OCI-LY1 (cell line): ENCODE data around the gene BST1.
A peak's percentile ranks its signal among the peaks of the same experiment; 100 is the strongest.

Experiments
- H2AFZ ChIP-seq: fragments of 200-600 bp; sonication (generic), shearing (Covaris generic); 2 replicates; pipeline ENCODE4 v1.6.0; 2014; ENCODE audit warnings: antibody characterized with exemption, mild to moderate bottlenecking, low read length
- H3F3A ChIP-seq: fragments of 200-600 bp; sonication (generic), shearing (Covaris generic); 2 replicates; pipeline ENCODE4 v1.6.0; 2014; ENCODE audit warnings: mild to moderate bottlenecking, antibody characterized with exemption, low read length, moderate library complexity; ENCODE audit not compliant: insufficient read depth
- H3K27ac ChIP-seq: fragments of 200-600 bp; sonication (generic); 2 replicates; pipeline ENCODE4 v1.5.1; 2014; ENCODE audit warnings: low read length, mixed run types, mild to moderate bottlenecking, low read depth; ENCODE audit not compliant: poor library complexity, severe bottlenecking
- H3K27me3 ChIP-seq: fragments of 200-600 bp; sonication (generic); 2 replicates; pipeline ENCODE4 v1.6.0; 2014; ENCODE audit warnings: antibody characterized with exemption, mild to moderate bottlenecking, low read length, moderate library complexity; ENCODE audit not compliant: insufficient read depth
- H3K36me3 ChIP-seq: fragments of 200-600 bp; sonication (generic); 2 replicates; pipeline ENCODE4 v1.6.1; 2014; ENCODE audit warnings: mild to moderate bottlenecking, antibody characterized with exemption, low read length, moderate library complexity, mixed read lengths; ENCODE audit not compliant: insufficient read depth
- H3K4me1 ChIP-seq: fragments of 200-600 bp; sonication (generic); 2 replicates; pipeline ENCODE4 v1.5.1; 2014; ENCODE audit warnings: mild to moderate bottlenecking, low read length, moderate library complexity; ENCODE audit not compliant: insufficient read depth, severe bottlenecking
- H3K4me2 ChIP-seq: fragments of 200-600 bp; sonication (generic), shearing (Covaris generic); 2 replicates; pipeline ENCODE4 v1.6.1; 2014; ENCODE audit warnings: low read length
- H3K4me3 ChIP-seq: fragments of 200-600 bp; sonication (generic); 2 replicates; pipeline ENCODE4 v1.5.1; 2014; ENCODE audit warnings: low read length, low read depth, mild to moderate bottlenecking, mixed read lengths; ENCODE audit not compliant: poor library complexity, severe bottlenecking
- H3K79me2 ChIP-seq: fragments of 200-600 bp; shearing (Covaris generic); 2 replicates; pipeline ENCODE4 v1.6.1; 2016; ENCODE audit warnings: mixed run types, low read length, mixed read lengths; ENCODE audit not compliant: insufficient read depth
- H3K9ac ChIP-seq: fragments of 200-600 bp; sonication (generic), shearing (Covaris generic); 2 replicates; pipeline ENCODE4 v1.6.1; 2014; ENCODE audit warnings: mild to moderate bottlenecking, low read length, mixed read lengths
- H3K9me2 ChIP-seq: fragments of 200-600 bp; sonication (generic), shearing (Covaris generic); 2 replicates; pipeline ENCODE4 v1.6.1; 2014; ENCODE audit warnings: low read depth, mild to moderate bottlenecking, low read length, mixed read lengths
- H3K9me3 ChIP-seq: fragments of 200-600 bp; shearing (Covaris generic); 2 replicates; pipeline ENCODE4 v1.6.1; 2014; ENCODE audit warnings: low read length, mixed read lengths
- H4K20me1 ChIP-seq: fragments of 200-600 bp; sonication (generic), shearing (Covaris generic); 2 replicates; pipeline ENCODE4 v1.6.0; 2016; ENCODE audit warnings: mild to moderate bottlenecking, low read length; ENCODE audit not compliant: insufficient read depth
- CTCF ChIP-seq: fragments of 200-600 bp; sonication (generic), shearing (Covaris generic); IDR thresholded peaks from 2 replicates; pipeline ENCODE4 v1.5.1; 2017; ENCODE audit warnings: mild to moderate bottlenecking, antibody characterized with exemption, low read length, moderate library complexity, mixed read lengths
- EZH2 ChIP-seq: fragments of 200-600 bp; sonication (generic), shearing (Covaris generic); IDR thresholded peaks from 2 replicates; pipeline ENCODE4 v1.8.0; 2017; ENCODE audit warnings: borderline replicate concordance, mixed run types, mild to moderate bottlenecking, antibody characterized with exemption, low read length, moderate library complexity, mixed read lengths

The BST1 gene

GRCh38 chr4:15754323-15754722 lies 51.5 kb downstream of the BST1 start:
- no peaks in the 10 kb centered on the region for H3K27me3 ChIP-seq
- no peaks in the 10 kb centered on the region for H3K36me3 ChIP-seq
- no peaks in the 10 kb centered on the region for H3K9me2 ChIP-seq
- no peak overlapping the region for H3K4me3 ChIP-seq
- H3K4me1 ChIP-seq = peaks cover 30% of the 10 kb centered on the region
- no peaks in the 10 kb centered on the region for H3F3A ChIP-seq
- TF ChIP-seq CTCF (no peak), EZH2 (no peak)
- no peak overlapping the region for H3K27ac ChIP-seq
- H3K4me2 ChIP-seq = no peak overlapping the region
- H3K9ac ChIP-seq = no peak overlapping the region
- no peaks in the 10 kb centered on the region for H3K9me3 ChIP-seq
- H4K20me1 ChIP-seq = no peaks in the 10 kb centered on the region
- no peaks in the 10 kb centered on the region for H3K79me2 ChIP-seq
- no peak overlapping the region for H2AFZ ChIP-seq

- no peaks in the 10 kb centered on the region for H3K9me2 ChIP-seq
- peaks cover 30% of the 10 kb centered on the region for H3K4me1 ChIP-seq
- TF ChIP-seq EZH2 (no peak), CTCF (no peak)
- no peaks in the 10 kb centered on the region for H3K36me3 ChIP-seq
- no peaks in the 10 kb centered on the region for H3K9me3 ChIP-seq
- no peak overlapping the region for H2AFZ ChIP-seq
- H4K20me1 ChIP-seq = no peaks in the 10 kb centered on the region
- H3F3A ChIP-seq = no peaks in the 10 kb centered on the region
- no peaks in the 10 kb centered on the region for H3K27me3 ChIP-seq
- no peaks in the 10 kb centered on the region for H3K79me2 ChIP-seq
- peak overlapping the region; percentile 40 for H3K9ac ChIP-seq
- H3K27ac ChIP-seq = peak overlapping the region; percentile 87
- peak overlapping the region; percentile 51 for H3K4me2 ChIP-seq
- H3K4me3 ChIP-seq = peak overlapping the region; percentile 47
These were observed 52.7 kb downstream of the BST1 start for GRCh38 chr4:15755321-15756155.

- TF ChIP-seq CTCF (peak; percentile 48; the same call in 1 of the 2 replicates), EZH2 (no peak)
- Histone ChIP-seq H3K9ac (peak overlapping the region; percentile 40), H2AFZ (no peak overlapping the region), H3K4me3 (peak overlapping the region; percentile 47), H3K27me3 (no peaks in the 10 kb centered on the region), H3K9me3 (no peaks in the 10 kb centered on the region), H3K4me1 (peaks cover 30% of the 10 kb centered on the region), H4K20me1 (no peaks in the 10 kb centered on the region), H3K79me2 (no peaks in the 10 kb centered on the region), H3K27ac (peak overlapping the region; percentile 87), H3F3A (no peaks in the 10 kb centered on the region), H3K9me2 (no peaks in the 10 kb centered on the region), H3K36me3 (no peaks in the 10 kb centered on the region), H3K4me2 (peak overlapping the region; percentile 51)
These were observed 53.5 kb downstream of the BST1 start for GRCh38 chr4:15756361-15756861.
